GM12878 (cell line): Measurements from ENCODE around the gene CCR5AS.
"Not testable (repeated sequence)": the region's sequence is repeated elsewhere in the genome, so short reads cannot be mapped to it uniquely, and the experiment has no call there.

Source experiments
- ATAC-seq: fragments of 200-7000 bp; cut with Tn5 transposase; 3 replicates; pipeline ENCODE4 v1.9.1; 2020; ENCODE audit warnings: mild to moderate bottlenecking, moderate library complexity
- BruUV-seq: library from RNA; stranded (reverse); fragments of 400-500 nt; replicated peaks from 2 replicates; lab custom pipeline; 2021; lab: Mats Ljungman, UMichigan
- CTCF ChIA-PET: fragments of 300-600 bp; sonication (Branson Sonifier 250); formaldehyde crosslinking; extraction: SDS; loops from one replicate; lab custom pipeline; 2021; ENCODE audit warnings: inconsistent platforms; lab: Yijun Ruan, JAX
- POLR2A ChIA-PET: fragments of 350-600 bp; formaldehyde crosslinking; extraction: SDS; loops from one replicate; lab custom pipeline; 2021; ENCODE audit warnings: inconsistent platforms; lab: Charles Lee
- RAD21 ChIA-PET: fragments of 300-600 bp; sonication (Branson Sonifier 250); formaldehyde crosslinking; loops from one replicate; lab custom pipeline; 2023; ENCODE audit warnings: antibody characterized with exemption; ENCODE audit not compliant: unreplicated experiment; lab: Charles Lee
- SMC1A ChIA-PET: fragments of 300-600 bp; sonication (Branson Sonifier 250); formaldehyde crosslinking; loops from one replicate; lab custom pipeline; 2023; ENCODE audit not compliant: unreplicated experiment, uncharacterized antibody; lab: Charles Lee
- DNase-seq: peaks from one replicate; pipeline ENCODE4 v3.0.0-alpha.2; 2011; ENCODE audit warnings: low read depth, low spot score
- FAIRE-seq: peaks from 3 replicates; lab custom pipeline; 2011; peaks lifted over from hg19 to GRCh38; lab: Jason Lieb, UNC
- H2AFZ ChIP-seq: 2 replicates; pipeline ENCODE4 v1.6.0; 2011; ENCODE audit warnings: low read depth, low read length, control low read depth; ENCODE audit not compliant: control insufficient read depth
- H3K27ac ChIP-seq: 2 replicates; pipeline ENCODE4 v1.5.1; 2011; ENCODE audit warnings: control low read depth; ENCODE audit not compliant: control insufficient read depth, insufficient read depth
- H3K27me3 ChIP-seq, 2 experiments: replicated peaks in 1 of 2; 2 replicates each; pipeline versions ENCODE4 v1.6.0 to v1.6.1; 2011; ENCODE audit warnings: low read length in 1 of 2; ENCODE audit not compliant: control insufficient read depth in 2 of 2, insufficient read depth in 2 of 2
- H3K36me3 ChIP-seq, 2 experiments: 2 replicates each; pipeline ENCODE4 v1.5.1; 2011; ENCODE audit warnings: low read length in 1 of 2; ENCODE audit not compliant: control insufficient read depth in 2 of 2, insufficient read depth in 2 of 2
- H3K4me1 ChIP-seq: 2 replicates; pipeline ENCODE4 v1.6.1; 2011; ENCODE audit warnings: mild to moderate bottlenecking, low read length, moderate library complexity, mixed read lengths; ENCODE audit not compliant: control insufficient read depth, insufficient read depth
- H3K4me2 ChIP-seq: 2 replicates; pipeline ENCODE4 v1.6.0; 2011; ENCODE audit warnings: control low read depth; ENCODE audit not compliant: control insufficient read depth, insufficient read depth
- H3K4me3 ChIP-seq: fragments of 200-600 bp; sonication (generic); 2 replicates; pipeline ENCODE4 v1.5.1; 2016
- H3K79me2 ChIP-seq: 2 replicates; pipeline ENCODE4 v1.6.0; 2011; ENCODE audit warnings: low read length; ENCODE audit not compliant: control insufficient read depth, insufficient read depth
- H3K9ac ChIP-seq: 2 replicates; pipeline ENCODE4 v1.8.0; 2011; ENCODE audit warnings: low read length, control low read depth, mixed read lengths; ENCODE audit not compliant: control insufficient read depth, insufficient read depth
- H3K9me3 ChIP-seq: replicated peaks from 3 replicates; pipeline ENCODE4 v1.5.1; 2011; ENCODE audit warnings: mild to moderate bottlenecking, low read length; ENCODE audit not compliant: control insufficient read depth, insufficient read depth
- H4K20me1 ChIP-seq: 2 replicates; pipeline ENCODE4 v1.6.0; 2011; ENCODE audit not compliant: control insufficient read depth, insufficient read depth
- BCLAF1 ChIP-seq: fragments of 450-650 bp; IDR thresholded peaks from 2 replicates; pipeline ENCODE4 v1.6.1; 2017; ENCODE audit warnings: antibody characterized with exemption, mild to moderate bottlenecking, moderate library complexity
- SREBF1 ChIP-seq: IDR thresholded peaks from 2 replicates; pipeline ENCODE4 v1.6.1; 2012; ENCODE audit warnings: mild to moderate bottlenecking, low read length
- ZBTB40 ChIP-seq: fragments of 450-650 bp; IDR thresholded peaks from 2 replicates; pipeline ENCODE4 v1.6.1; 2016; ENCODE audit warnings: mild to moderate bottlenecking, moderate library complexity, borderline replicate concordance
- WGBS: methylation state at CpG from one replicate; pipeline ENCODE4 v1.1.6; 2016; ENCODE audit warnings: low lambda C conversion rate; ENCODE audit not compliant: insufficient replicate concordance, insufficient coverage; ENCODE audit errors: missing lambda C conversion rate; 5-methylcytosine and 5-hydroxymethylcytosine counted together
- in situ Hi-C: fragments of 300-500 bp; cut with MboI; formaldehyde crosslinking; loops from 9 replicates; pipeline ENCODE4 v1.14.3; 2018; ENCODE audit warnings: mixed read lengths
- intact Hi-C: fragments of 100-400 bp; cut with micrococcal nuclease; formaldehyde crosslinking; loops from one replicate; pipeline ENCODE4 v1.14.2; 2022; ENCODE audit not compliant: unreplicated experiment

CCR5AS gene

GRCh38 chr3:46405301-46406019 is 1.4 kb downstream of the CCR5AS start (continued):
- no peak for TF ChIP-seq ZBTB40
- TF ChIP-seq BCLAF1 = no peak
- no peak for TF ChIP-seq SREBF1

- H3K4me2 ChIP-seq, H3K79me2 ChIP-seq, DNase-seq, H3K36me3 ChIP-seq, CTCF ChIA-PET, H3K9ac ChIP-seq, BruUV-seq, in situ Hi-C loops, H3K27me3 ChIP-seq, H3K27ac ChIP-seq, intact Hi-C loops, H3K4me3 ChIP-seq, ATAC-seq, H3K9me3 ChIP-seq, H4K20me1 ChIP-seq, H2AFZ ChIP-seq, FAIRE-seq: not testable (repeated sequence)
- WGBS = 43% methylated on average over 4 of the region's 4 CpGs
- peaks cover 10% of the 10 kb centered on the region for H3K4me1 ChIP-seq
- ChIA-PET POLR2A (interaction anchor here (0.6 kb wide), 1 partner anchor 358 kb away, joined by 3 read pairs; no protein-coding TSS in a partner anchor), RAD21 (interaction anchor here (1.1 kb wide), 1 partner anchor 24 kb away, joined by 3 read pairs; no protein-coding TSS in a partner anchor), SMC1A (interaction anchor here (0.7 kb wide), 1 partner anchor 304 kb away, joined by 3 read pairs; no protein-coding TSS in a partner anchor)
Observed at GRCh38 chr3:46402902-46403301, 4.0 kb downstream of the CCR5AS start.
